ENCODE measurements around the gene ZNF225.

Gene ZNF225

GRCh38 chr19:44182145-44182544 lies 68.9 kb downstream of the ZNF225 start:
- no peak for DNase-seq (ENCODE audit: low read depth)
- TF ChIP-seq CTCF (IDR thresholded peaks at IDR 0.05; ENCODE audit: control insufficient read depth, extremely low read depth, insufficient read depth) = no peak
- H3K4me3 ChIP-seq (ENCODE audit: low read depth, low read length) = no peak overlapping the region
